HEK293 (cell line): ENCODE results near the gene C4orf17.

Source experiments
- GLIS2 ChIP-seq: fragments of 450-650 bp; formaldehyde crosslinking; IDR thresholded peaks from 2 replicates; pipeline ENCODE4 v1.5.1; 2016; ENCODE audit warnings: missing biosample characterization, missing genetic modification characterization
- MEIS1 ChIP-seq: sonication (generic); formaldehyde crosslinking; IDR thresholded peaks from 2 replicates; pipeline ENCODE4 v1.8.1; 2022; ENCODE audit warnings: missing genetic modification reagents, mild to moderate bottlenecking, borderline replicate concordance
- OVOL3 ChIP-seq: fragments of 450-650 bp; formaldehyde crosslinking; IDR thresholded peaks from 2 replicates; pipeline ENCODE4 v1.5.1; 2016; ENCODE audit warnings: missing biosample characterization, missing genetic modification characterization
- TCF7L2 ChIP-seq: IDR thresholded peaks from 2 replicates; pipeline ENCODE4 v1.6.1; 2011; ENCODE audit warnings: low read depth, mild to moderate bottlenecking, inconsistent platforms, low read length, moderate library complexity, borderline replicate concordance
- ZNF174 ChIP-seq: fragments of 450-650 bp; formaldehyde crosslinking; IDR thresholded peaks from 2 replicates; pipeline ENCODE4 v1.5.0; 2017; ENCODE audit warnings: missing biosample characterization, mild to moderate bottlenecking, missing genetic modification characterization
- ZNF274 ChIP-seq, 2 experiments: fragments of 200-500 bp in 1 of 2; fragments of 450-650 bp in 1 of 2; sonication (Bioruptor generic) in 1 of 2; formaldehyde crosslinking in 1 of 2; IDR thresholded peaks; 2 replicates each; pipeline versions ENCODE4 v1.5.1 to v1.6.1; 2014 to 2016; ENCODE audit warnings: borderline replicate concordance in 1 of 2, inconsistent platforms in 1 of 2, low read length in 1 of 2, missing biosample characterization in 1 of 2, missing genetic modification characterization in 1 of 2
- ZNF302 ChIP-seq: fragments of 450-650 bp; formaldehyde crosslinking; IDR thresholded peaks from 2 replicates; pipeline ENCODE4 v1.5.1; 2016; ENCODE audit warnings: missing biosample characterization, missing genetic modification characterization, low read depth
- ZNF510 ChIP-seq: fragments of 450-650 bp; formaldehyde crosslinking; IDR thresholded peaks from 2 replicates; pipeline ENCODE4 v1.5.1; 2018; ENCODE audit warnings: mild to moderate bottlenecking, missing genetic modification characterization, missing biosample characterization; ENCODE audit not compliant: insufficient replicate concordance
- TF ChIP-seq, protein P1 (sequence below): fragments of 450-650 bp; formaldehyde crosslinking; IDR thresholded peaks from 2 replicates; pipeline ENCODE4 v1.5.1; 2016; ENCODE audit warnings: missing biosample characterization, missing genetic modification characterization
- TF ChIP-seq, protein P2 (sequence below): fragments of 450-650 bp; IDR thresholded peaks from 2 replicates; pipeline ENCODE4 v1.5.1; 2018; ENCODE audit warnings: missing biosample characterization, mild to moderate bottlenecking, missing genetic modification characterization

GRCh38 chr4:99563310-99564186 lies 52.7 kb downstream of the C4orf17 start, which contains the start of gene TRMT10A:
- TF ChIP-seq, protein P1, sequence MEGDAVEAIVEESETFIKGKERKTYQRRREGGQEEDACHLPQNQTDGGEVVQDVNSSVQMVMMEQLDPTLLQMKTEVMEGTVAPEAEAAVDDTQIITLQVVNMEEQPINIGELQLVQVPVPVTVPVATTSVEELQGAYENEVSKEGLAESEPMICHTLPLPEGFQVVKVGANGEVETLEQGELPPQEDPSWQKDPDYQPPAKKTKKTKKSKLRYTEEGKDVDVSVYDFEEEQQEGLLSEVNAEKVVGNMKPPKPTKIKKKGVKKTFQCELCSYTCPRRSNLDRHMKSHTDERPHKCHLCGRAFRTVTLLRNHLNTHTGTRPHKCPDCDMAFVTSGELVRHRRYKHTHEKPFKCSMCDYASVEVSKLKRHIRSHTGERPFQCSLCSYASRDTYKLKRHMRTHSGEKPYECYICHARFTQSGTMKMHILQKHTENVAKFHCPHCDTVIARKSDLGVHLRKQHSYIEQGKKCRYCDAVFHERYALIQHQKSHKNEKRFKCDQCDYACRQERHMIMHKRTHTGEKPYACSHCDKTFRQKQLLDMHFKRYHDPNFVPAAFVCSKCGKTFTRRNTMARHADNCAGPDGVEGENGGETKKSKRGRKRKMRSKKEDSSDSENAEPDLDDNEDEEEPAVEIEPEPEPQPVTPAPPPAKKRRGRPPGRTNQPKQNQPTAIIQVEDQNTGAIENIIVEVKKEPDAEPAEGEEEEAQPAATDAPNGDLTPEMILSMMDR (tag by site-specific recombination): peak; percentile 50; the same call in 1 of the 2 replicates
- TF ChIP-seq MEIS1 (CRISPR knock-in tag) (no peak), OVOL3 (tag by site-specific recombination) (no peak), GLIS2 (tag by site-specific recombination) (peak; percentile 77), ZNF510 (tag by site-specific recombination) (no peak), ZNF302 (tag by site-specific recombination) (no peak), ZNF174 (tag by site-specific recombination) (no peak), TCF7L2 (no peak), ZNF274 (IDR thresholded peaks at IDR 0.05; ENCODE audit: low read length) (no peak), ZNF274 (tag by site-specific recombination; IDR thresholded peaks at IDR 0.05; ENCODE audit: borderline replicate concordance) (no peak)
- TF ChIP-seq, protein P2, sequence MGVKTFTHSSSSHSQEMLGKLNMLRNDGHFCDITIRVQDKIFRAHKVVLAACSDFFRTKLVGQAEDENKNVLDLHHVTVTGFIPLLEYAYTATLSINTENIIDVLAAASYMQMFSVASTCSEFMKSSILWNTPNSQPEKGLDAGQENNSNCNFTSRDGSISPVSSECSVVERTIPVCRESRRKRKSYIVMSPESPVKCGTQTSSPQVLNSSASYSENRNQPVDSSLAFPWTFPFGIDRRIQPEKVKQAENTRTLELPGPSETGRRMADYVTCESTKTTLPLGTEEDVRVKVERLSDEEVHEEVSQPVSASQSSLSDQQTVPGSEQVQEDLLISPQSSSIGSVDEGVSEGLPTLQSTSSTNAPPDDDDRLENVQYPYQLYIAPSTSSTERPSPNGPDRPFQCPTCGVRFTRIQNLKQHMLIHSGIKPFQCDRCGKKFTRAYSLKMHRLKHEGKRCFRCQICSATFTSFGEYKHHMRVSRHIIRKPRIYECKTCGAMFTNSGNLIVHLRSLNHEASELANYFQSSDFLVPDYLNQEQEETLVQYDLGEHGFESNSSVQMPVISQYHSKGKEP: no peak
